HG03521 (cell line): Measurements from ENCODE around the gene SPRED1.

Experiments used
- ATAC-seq: cut with Tn5 transposase; IDR thresholded peaks from one replicate; pipeline ENCODE4 v1.9.1; 2021; ENCODE audit warnings: mild to moderate bottlenecking, moderate library complexity; ENCODE audit not compliant: unreplicated experiment

SPRED1 gene

DNA sequence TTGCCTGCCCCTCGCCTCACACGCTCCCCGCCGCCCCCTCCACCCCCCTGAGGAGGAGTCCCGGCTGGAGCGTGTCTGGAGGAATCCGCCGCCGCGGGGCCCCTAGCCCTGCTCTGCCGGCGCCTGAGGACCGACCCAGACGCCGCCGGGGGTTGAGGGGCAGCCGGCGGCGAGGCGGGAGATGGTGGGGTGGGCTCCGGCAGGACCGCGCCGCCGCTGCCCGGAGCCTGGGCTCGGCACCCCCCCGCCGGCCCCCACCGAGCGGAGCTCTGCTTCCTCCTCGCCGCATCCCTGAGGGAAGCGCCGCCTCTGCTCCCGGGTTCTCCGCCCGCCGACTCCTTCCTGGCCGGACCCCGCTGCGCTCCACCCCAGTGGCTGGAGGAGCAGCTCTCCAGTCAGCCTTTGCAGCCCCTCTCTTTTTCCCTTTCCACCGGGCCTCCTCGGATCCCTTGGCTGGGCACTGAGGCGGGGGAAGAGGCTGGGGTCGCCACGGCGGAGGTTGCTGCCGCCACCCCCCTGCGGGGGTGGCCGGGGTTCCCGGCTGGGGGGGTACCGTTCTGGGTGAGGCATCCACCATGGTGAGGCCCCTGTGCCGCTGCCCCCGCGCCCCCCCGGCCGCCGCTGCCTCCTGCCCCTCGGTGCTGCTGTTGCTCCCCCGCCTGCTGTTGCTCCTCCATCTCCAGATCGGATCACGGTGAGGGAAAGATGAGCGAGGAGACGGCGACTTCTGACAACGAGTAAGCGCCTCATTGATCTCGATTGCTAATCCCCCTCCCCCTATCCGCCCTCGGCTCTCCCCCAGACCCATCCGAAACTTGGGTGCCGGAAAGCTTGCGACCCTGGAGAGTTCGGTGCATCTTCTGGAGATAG lies at the start of gene SPRED1:
TSS of gene SPRED1 (plus strand) at position 356 of the 870 bp plus-strand sequence. CDS start at position 706, 350 bp downstream.
- peak; percentile 30 for ATAC-seq

DNA sequence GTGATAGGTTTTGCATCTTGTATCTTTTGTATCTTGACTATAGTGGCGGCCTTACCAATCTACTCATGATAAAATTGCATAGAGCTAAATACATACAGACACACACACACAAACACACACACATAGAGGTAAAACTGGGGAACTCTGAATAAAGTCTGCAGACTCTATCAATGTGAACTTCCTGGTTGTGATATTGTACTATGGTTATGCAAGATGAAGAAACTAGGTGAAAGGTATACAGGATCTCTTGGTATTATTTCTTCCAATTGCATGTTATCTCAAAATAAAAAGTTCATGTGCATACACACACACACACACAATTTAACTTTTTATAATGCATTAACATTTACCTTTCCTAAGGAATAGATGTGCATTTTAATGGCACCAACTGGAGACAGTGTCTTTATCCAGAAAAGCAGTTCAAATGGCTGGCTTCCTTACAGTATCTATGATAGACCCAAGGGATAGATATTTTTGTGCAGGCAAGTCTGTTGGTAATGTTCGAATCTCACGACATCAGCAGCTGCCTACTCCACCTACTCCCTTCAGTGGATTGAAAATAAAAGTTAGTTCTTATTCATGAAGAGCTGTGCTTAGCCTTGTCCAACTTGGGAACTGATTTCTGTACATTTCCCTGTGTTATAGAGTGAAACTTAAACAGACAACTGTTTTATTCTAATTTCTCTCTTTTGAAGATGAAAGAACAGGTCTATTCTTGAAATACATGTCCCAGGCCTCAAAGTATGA lies 46.9 kb upstream of the SPRED1 start:
- ATAC-seq: no peak

DNA sequence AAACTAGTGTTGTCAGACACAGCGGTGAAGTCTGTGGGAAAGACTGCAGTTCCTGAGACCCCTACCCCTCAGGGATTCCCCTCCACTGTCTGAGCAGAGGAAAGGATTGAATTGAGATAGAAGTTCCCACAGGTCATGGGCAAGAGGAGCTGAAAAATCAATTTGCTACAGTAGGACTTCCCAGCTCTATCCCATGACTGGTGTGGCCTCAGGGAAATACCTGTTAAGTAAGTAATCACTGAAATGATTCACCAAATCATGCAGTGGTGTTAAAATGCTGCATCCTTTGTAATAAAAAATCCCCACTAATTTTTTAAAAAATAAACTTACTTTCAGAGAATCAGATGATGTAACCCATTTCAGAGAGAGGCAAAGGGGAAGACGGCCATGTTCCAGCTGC lies 45.0 kb upstream of the SPRED1 start:
- no peak for ATAC-seq

DNA sequence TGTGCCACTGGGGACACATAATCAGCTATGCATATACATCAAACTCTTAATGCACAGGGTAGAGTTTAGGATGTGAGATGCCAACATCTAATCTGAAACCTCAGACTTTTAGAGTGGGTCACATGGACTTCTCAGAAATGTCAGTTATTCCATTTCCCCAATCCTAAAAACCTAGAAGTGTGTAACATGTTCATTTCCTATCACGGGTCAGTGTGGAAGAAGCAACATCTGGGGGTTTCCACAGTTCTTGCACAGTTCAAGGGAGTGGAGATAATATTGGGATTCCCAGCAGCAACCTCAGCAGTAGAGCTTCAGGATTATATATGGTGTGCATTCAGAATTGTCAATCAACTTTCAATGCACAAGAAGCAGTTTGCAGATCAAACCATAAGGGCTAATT lies 44.4 kb upstream of the SPRED1 start:
- no peak for ATAC-seq

DNA sequence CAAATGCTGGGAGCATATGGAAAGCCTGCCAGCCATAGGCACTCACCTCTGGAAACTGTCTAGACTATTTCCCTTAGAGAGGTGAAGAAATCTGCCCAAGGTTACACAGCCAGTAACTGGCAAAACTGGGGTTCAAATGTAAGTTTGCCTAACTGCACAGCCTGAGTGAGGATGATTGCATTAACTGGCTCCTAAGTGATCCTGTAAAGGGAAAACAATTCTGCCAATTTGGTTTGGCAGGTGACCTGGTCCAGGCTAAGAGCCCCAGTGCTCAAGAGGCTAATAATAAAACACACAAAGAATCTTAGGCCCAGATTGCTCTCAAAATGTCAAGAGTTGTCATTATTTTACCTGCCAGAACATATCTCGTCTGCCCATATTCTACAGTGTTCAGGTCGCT lies 43.9 kb upstream of the SPRED1 start:
- no peak for ATAC-seq

DNA sequence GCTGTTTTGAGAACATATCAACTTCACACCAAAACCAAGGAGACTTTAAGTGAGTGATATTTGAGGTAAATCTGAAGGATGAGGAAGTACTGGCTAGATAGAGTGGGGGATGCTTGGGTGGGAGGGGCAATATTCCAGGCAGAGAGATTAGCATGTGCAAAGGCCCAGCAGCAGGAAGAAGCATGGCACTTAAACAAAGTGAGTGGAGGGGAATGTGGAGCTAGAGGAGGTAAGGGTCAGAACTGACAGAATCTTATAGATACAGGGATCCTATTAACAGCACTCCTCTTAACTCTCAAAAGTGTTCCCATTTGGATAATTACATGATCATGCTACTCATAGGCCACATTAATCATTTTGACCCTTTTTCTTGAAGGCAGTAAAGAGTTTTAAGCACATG lies 41.4 kb upstream of the SPRED1 start:
- ATAC-seq: no peak

DNA sequence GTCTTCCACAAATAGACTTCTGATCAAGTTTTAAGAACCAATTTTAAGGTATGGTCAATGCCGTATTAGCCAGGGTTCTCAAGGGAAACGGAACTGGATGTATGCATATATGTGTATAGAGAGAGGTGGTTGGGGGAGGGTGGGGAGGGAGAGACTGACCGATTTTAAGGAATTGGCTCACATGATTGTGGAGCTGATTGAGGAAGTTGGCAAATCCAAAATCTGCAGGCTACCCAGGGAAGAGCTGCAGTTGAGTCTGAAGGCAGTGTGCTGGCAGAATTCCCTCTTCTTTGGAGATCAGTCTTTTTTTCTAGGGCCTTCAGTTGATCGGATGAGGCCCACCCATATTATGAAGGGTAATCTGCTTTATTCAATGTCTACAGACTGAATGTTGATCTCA lies 40.8 kb upstream of the SPRED1 start:
- no peak for ATAC-seq

DNA sequence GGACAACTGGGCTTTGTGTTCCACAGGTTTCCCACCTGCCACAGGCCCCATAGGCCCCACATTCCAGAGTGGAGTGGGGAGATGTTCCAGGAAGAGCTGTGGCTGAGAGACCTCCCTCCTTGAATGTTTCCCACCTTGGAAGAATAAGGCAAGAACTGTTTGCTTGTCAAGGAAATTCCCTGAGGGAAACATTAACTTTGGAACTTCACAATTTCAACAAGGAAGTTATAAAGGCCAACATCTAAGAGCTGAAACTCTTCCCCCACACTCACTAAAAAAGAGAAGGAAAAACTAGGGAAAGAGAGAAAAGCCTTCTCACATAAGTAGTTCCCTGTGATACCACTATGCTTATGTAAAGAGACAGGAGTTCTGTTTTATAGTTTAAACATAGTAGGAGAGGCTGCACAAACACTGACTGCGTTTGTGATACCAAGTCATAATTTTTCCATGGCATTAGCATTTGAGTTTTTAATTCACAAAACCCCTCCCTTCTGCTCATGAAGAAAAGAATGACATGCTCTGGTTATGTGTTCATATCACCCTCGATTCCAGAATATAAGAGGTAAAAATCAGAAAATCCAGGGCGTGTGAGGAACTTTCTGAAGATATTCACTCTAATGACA lies 39.8 kb upstream of the SPRED1 start:
- ATAC-seq: no peak

DNA sequence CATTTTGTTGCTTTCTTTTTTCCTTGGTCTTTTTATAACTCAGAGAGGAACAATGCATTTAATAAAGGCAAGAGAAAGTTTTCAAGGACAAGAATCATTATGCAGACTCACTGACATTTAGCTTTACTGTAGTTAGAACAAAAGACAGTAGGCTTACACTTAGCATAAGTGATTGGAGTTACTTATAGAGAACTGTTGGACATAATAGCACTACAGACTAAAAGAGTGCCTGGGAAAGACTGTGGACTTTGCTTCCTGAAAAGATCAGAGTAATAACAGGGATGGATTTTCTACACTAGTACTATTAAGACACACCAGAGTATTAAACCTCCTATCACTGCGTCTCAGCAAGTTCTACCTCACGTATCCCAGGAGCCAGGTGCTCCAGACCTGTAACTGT lies 39.3 kb upstream of the SPRED1 start:
- no peak for ATAC-seq

DNA sequence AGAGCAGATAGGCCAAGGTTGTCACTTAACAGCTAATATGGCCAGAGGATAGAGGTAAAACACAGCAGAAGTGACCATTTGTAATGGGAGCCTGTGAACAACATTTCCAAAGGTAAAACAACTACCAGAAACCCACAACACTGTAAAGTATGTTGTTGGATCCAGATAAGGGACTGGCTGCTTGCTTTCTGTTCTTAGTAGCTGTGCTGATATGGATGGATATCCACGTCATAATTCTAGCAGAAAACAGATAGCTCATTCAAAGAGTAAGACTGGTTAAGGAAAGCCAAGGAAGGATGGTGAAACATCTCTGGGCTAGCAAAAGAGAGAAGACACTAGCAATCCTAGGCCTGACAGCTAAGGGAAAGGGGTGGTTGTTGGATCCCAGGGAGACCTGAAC lies 36.9 kb upstream of the SPRED1 start:
- ATAC-seq: no peak

DNA sequence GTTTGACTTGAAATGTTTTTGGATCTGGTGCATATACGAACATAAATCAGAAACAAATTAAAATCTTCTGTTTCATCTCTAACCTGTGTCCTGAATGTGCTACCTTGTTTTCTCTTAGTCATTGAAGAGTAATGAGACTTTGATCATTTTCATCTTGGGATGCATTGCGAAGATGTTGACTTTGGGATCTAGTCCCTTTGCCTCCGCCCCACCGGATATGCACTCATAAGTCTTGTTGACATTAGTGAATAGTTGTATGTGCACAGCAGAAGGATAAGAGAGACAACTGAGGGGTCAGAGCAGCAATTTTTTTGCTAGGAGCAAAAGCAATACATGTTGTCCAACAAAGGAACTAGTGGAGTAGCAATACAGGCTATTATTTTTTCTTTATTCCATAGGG lies 35.9 kb upstream of the SPRED1 start:
- ATAC-seq: no peak

DNA sequence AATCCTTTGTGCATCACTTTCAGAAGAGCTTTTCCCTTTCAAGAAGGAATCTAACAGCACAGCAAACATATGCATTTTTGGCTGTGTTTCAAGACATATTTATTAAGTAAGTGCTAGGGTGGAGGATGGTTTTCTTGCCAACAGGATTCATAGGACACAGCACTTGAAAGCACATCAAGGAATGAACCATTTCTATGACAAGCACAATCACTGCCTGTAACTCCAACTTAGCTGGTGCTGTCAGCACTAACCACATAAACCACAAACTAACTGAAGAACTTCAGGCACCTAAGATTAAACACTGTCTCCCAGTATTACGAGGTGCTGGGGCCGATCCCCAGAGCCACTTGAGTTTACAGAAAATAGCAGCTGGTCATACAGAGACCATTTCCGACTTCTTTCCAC lies 35.4 kb upstream of the SPRED1 start:
- ATAC-seq: no peak

DNA sequence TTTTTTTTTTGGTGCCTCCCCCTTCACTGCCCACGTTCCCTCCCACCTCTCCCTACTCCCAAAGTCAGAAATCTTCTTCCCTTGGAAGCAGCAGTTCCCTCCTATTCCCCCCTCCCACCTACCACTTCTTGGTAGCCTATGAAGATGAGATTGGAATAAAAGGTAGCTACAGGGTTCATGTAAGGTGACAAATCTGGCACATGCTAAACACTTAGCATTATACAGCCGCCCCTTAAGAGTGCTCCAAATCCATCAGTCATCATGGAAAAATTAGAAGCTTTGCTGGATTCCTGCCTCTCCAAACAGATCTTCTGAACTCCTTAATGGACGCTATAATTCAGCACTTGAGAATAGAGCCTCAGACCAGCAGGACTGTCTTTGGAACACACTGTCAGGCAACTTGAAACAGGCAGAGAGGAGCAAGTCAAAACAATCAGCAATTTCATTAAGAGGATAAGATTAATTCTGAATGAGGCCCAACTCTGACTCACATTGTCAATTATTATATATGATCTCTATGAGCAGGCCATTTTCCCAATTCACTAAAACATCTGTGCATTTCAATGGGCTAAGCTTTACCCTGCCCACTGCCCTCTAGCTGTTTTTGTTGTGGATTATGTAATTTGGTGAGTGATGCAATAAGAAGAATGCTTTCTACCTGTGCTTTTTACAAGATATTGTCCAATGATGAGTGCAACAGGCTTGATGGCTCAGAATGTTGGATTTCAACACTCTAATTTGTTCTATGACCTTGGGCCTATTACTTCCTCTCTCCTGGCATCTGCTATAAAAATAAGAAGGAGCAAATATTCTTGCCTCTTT lies 34.6 kb upstream of the SPRED1 start:
- no peak for ATAC-seq

DNA sequence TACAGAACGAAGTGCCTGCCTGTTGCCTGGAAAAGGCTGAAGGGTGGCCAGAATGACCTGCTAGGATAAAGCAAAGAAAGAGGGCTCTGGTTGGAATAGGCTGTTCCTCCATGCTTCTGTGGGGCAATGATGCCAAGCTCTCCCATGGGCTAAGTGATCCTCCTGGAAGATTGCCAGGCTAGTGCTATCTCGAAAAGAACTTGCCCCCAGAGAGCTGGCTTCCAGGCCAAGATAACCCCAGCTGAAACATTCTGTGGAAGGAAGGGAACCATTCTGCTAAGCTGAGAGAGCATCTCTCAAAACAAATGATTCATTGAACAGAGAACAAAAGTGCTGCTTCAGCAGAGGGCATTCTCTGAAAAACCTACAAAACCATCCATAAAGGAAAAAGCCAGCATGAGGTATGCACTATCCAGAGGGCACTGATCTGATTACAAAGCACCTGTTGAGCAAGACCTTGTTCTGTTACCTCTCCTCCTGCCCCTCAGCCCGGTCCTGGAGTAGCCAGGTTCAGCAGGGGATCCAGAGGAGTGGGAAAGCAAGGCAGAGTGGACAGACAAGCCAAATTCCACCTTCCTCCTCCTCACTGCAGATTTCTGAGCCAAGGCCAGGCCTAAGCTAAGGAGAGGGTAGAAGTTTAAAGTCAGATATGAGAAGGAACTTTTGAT lies 31.9 kb upstream of the SPRED1 start:
- no peak for ATAC-seq

DNA sequence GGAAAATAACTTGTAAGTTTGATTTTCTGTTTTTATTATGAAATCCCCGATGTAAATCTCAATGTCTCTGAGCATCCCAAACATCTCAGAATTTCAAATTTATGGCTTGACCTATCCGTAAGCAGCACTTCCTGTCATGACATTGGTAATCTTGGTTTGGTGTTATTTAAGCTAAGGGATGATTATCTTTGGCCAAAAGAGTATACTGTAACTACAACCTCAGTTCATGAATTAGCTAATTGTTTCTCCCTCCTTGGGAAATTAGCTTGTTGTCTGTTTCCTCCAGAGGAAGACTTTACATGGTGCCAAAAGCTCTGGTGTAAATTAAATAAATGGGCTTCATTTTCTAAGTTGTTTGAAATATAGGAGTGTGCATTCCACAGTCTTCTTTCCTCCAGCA lies 28.1 kb upstream of the SPRED1 start:
- no peak for ATAC-seq

DNA sequence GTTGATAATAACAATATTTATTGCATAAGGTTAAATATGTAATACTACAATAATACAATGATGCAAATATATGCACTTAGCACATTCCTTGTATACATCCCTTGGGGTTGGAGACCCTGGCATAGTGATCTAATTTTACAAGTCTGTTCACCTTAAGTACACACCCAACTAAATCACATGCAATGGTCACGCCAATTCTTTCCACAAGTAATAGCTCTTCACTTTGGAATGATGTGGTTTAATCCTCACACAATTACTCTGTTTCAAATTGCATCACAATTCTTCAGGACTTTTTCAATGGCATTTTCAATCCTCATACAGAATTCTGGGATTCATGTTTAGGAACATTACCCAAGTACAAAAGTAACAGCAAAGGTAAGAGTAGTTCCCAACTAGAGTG lies 27.3 kb upstream of the SPRED1 start:
- no peak for ATAC-seq

DNA sequence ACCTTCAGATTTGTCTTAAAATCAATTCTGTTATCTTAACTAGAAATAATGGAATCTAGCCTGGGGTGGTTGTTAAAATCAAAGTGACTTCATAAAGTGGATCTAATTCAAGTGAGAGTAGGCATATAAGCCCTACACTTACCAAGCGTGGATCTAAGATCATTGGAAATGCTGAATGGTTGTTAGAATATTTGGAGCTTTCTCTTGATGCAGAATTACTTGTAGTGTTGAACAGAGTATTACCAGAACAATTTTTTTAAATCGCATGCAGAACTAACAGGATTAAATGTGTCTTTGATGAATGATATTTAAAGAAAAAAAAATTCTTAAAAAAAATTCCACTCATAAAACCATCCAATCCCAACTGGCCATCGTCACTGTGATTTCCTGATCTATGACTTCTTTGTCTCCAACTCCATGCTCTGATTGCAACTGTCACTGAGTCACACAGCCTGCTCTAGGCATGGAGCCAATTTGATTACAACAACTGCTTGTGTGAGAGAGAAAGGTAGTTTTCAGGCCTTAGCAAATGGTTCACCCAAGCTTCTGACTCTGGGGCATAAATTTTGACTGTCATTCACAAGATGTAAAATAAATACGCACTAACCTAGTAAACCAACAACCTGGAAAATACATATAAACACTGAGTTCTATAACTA lies 25.9 kb upstream of the SPRED1 start:
- ATAC-seq: no peak

DNA sequence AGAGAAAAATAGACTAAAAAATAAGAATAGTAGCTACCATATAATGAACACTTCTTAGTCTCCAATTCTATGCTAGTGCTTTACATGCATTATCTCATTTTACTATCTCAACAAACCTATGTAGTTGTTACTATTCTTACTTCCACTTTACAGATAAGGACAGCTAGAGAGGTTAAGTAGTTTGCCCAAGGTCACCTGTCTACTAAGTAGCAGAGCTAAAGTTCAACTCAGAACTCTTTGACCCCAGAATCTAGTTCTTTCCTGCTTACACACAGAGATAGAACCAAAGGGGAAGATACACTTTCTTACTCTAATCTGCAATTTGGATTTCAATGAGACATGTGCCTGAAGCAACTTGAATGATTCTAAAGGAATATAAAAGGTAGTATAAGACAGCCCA lies 24.7 kb upstream of the SPRED1 start:
- no peak for ATAC-seq

DNA sequence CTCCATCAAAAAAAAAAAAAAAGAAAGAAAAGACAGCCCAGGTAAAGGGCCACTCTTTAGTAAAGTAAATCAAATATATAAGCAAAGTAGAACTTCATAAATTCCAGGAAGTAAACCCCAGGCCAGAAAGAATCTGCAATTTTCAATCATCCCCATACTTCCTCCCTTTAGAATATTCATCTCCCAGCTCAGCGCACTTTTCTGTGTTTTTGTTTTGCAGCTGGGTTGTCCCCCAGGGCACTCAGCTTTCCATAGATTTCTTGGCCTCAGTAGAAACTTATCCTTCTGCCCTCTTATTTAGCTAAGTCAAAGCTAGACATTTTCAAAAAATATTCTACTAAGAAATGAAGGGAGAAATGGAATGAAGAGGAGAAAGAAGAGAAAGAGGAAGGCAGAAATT lies 24.0 kb upstream of the SPRED1 start:
- no peak for ATAC-seq
